Stimulated activated naive CD4-positive, alpha-beta T cell treated with Interleukin-2 at 50 U/mL for 16 hours (primary cell): Measurements from ENCODE around the gene MRPL21.
A peak's percentile ranks its signal among the peaks of the same experiment; 100 is the strongest.
"Not testable (repeated sequence)": the region's sequence is repeated elsewhere in the genome, so short reads cannot be mapped to it uniquely, and the experiment has no call there.

ENCODE experiments used
- DNase-seq: peaks from one replicate; lab custom pipeline; 2025; lab: John Stamatoyannopoulos, UW

Gene MRPL21

DNA sequence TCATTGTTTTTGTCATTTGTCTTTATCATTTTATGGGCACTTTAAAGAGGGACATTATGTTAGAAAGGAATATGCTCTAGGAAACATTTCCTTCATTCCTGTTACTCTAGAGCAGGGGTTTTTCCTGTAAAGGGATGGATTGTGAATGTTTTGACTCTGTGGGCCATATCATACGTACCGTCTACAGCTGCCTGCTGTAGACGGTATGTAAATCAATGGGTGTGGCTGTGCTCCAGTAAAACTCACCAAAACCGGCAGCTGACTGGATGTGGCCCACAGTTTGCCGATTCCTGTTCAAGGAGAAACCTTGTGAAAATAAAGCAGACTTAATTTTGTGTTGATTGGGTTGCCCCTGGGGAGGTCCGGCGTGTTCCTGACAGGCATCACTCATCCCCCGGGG is 7.3 kb upstream of the MRPL21 start:
- no peak for DNase-seq

DNA sequence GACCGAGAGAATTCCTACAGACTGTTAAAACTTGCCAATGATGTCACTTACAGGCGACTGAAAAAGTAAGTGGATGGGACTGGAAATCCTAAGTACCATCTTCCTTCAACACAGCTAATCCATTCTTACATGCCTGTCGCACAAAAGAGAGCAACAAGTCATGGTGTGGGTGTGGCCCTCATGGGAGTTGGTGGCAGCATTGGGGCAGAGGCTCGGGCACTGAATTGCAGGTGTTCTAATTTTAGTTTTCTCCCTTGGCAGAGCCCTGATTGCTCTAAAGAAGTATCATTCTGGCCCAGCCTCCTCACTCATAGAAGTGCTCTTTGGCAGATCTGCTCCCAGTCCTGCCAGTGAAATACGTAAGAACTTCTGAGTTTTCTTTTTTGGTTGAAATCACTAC is 4.6 kb upstream of the MRPL21 start:
- no peak for DNase-seq

DNA sequence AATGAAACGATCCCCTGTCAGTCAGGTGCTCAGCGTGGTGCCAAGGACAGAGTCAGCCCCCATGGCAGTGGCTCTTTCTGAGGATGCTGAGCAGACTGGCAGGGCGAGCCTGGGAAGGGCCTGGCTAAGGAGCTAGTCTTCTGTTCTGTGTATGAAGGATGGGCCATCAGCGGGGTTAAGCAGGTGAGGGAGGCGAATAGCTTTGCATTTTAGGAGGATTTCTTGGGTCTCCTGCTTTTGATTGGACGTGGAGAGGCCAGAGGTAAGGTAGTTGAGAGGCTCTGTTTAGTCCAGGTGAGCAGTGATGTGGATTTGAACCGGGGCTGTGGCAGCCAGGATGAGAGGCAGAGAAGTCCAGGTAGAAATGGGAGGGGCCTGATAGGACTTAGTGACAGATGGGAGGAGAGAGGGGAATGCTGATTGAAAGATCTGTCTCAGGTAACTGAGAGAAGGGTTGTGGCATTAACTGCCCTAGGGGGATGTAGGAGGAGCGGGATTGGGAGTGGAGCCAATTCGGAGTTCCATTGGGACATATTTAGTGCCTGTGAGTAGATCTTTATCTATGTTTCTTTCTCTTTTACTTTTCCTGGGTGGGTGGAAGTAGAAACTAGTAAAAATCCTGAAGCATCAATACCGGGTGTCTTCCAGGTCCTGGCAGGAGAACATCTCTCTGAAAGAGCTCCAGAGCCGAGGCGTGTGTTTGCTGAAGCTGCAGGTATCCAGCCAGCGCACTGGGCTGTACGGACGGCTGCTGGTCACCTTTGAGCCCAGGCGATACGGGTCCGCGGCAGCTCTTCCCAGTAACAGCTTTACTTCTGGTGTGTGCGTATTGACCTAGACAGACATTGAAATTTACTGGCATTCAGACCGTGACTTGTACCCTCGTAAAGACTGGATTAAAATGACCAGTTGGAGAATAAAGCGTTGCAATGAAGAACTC is 2.1 kb upstream of the MRPL21 start:
- DNase-seq = no peak

DNA sequence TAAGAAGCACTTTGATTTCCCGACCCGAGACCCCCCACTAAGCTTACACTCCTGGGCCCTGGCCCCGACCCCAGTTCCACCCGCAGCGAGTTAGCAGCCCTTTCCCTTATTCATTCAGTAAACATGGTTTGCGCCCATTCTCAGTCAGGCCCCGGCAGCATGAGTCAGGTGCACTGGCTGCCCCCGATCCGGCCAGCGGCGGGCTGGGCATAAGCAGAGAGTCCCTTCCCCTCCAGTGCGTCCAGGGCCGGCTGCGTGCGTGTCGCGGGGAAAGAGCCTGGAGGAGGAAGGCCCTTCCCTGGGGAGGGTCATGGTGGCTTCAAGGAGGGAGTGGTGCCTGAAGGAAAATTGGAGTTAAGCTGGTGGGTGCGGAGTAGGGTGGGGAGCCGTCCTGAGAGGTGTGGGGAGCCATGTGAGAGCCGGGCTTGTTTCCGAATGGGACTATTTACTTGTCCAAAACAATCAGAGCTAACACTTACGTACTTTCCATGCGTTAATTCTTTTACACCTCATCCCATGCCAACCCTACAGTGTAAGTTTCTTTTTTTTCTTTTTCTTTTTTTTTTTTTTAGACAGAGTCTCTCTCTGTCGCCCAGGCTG is 716 bp upstream of the MRPL21 start:
- peak; percentile 9 for DNase-seq

DNA sequence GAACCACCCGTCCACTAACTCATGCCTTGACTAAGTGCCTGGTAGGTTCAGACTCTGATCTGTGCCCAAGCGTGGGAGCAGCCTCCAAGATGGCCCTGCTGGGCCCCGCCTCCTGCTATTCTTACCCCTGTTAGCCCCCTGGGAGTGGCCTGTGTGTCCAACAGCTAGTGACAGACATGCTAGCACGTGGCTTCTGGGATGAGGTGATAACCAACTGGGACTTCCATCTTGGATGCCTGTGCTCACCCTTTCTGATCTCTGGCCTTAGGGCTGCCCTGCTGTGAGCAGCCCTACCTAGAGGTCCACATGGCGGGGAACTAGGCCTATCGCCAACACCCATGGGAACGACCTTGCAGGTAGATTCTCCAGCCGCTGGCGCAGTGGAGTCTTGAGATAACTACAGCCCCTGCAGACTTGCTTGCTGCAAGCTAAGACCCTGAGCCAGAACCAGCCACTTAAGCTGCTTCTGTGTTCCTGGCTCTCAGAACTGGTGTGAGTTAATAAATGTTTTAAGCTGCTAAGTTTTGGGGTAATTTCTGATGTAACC is 2.7 kb downstream of the MRPL21 start:
- no peak for DNase-seq

DNA sequence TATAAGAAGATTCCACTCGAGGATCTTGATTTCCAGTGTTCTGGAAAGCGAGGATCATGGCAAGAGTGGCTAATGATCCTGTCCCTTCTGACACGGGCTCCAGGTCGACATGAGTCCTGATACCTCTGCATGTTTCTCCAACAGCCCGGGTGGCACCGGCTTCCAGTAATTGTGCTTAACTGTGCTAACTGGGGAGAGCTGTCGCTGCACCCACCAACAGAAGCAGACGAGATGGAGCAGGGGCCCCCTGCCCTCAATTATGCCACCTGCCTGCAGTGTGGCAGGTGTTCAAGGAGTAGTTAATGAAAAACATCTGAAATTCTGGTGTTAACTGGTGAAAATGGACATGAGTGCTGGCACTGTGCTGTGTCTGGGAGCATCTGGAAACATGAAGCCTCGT is 6.2 kb downstream of the MRPL21 start:
- no peak for DNase-seq

DNA sequence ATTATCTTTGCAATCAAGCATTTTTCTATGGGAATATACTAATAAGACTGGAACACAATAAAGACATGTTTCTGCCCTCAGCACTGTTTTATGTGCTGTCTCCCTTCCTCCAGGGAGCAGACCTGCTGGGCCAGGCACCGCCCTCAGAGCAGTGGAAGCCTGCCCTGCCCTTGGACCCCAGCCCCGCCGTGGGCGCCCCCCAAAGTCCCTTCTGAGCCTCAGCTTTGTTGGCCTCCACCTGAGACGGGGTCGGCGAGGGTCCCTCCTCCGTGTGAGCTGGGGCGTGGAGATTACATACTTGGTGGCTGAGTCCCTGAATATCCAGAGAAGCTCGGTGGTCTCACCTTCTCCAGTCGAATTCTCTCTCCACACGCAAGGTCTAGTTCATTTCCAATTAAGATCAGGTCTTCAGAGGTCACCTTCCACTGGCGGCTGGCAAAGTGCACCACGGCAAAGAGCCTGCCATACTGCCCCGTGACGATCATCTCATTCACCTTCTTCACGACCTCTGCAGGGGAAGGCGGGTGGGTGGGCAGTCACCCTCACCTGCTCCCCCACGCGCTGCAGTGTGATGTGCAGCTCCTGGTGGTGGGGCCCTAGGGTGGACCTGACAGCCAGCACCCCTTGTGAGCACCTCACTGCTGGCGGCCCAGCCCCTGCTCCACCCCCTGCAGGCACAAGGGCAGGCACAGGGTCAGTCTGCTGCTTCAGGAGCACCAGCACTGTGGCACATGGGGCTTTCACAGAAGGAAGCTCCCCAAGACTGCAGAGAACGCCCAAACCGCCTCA is 7.3 kb downstream of the MRPL21 start:
- no peak for DNase-seq

DNA sequence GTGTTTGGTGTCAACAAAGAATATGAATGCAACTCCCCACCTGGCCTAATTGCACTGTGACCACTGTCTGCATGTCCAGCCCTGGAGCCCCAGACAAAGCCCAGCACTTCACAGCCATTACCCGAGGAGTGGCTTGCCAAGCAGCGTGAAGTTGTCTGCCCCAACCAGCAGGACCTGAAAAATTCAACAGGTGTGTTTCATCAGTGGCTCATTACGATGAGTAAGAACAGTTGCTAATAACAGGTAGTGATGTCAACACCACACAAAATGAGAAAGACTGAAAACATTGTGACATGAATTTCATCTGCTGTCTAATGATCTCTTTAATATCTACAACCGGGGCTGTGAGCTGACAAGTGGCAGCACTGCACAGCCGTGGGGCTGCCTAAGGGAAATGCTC is 10.3 kb downstream of the MRPL21 start:
- DNase-seq = no peak

DNA sequence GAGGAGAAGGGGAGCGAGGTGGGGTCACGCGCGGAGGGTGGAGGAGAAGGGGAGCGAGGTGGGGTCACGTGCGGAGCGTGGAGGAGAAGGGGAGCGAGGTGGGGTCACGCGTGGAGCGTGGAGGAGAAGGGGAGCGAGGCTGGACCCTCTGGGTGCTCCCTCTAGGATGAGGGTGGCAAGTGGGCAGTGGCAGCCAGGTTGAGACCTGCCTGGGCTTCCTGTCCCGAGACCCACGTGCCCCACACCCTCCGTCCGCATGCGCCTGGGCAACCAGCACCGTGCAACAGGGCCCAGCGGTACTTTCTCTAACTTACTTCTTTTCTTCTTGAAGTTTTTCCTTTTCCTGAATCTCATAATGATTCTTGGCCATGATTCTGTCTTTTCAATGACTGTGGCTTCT is 11.1 kb downstream of the MRPL21 start:
- no peak for DNase-seq

DNA sequence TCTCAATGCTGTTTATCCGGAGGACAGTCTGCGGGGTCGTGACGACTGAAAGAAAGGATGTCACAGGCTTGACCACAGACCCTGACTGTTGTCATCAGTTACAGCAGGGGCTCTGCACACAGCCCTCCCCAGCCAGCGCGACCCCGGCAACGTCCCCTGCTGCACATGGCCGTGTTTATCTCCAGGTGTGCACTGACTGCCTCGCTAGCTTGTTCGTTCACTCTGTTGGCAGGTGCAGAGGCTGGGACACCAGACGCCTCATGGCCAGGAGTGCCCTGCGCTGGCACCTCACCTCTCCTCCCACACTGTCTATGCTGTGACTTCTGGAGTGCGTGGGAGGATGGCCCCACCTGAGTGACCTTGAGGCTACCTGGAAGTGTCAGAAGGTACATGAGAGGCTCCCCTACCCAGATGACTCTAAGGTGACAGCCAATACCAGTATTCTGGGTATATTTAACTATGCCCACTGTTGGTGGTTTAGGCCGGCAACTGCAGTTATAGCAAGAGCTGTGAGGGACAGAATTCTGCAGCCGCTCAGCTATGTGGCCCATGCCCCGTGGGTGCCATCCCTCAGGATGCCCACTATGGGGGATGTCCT is 12.2 kb downstream of the MRPL21 start:
- DNase-seq = no peak

DNA sequence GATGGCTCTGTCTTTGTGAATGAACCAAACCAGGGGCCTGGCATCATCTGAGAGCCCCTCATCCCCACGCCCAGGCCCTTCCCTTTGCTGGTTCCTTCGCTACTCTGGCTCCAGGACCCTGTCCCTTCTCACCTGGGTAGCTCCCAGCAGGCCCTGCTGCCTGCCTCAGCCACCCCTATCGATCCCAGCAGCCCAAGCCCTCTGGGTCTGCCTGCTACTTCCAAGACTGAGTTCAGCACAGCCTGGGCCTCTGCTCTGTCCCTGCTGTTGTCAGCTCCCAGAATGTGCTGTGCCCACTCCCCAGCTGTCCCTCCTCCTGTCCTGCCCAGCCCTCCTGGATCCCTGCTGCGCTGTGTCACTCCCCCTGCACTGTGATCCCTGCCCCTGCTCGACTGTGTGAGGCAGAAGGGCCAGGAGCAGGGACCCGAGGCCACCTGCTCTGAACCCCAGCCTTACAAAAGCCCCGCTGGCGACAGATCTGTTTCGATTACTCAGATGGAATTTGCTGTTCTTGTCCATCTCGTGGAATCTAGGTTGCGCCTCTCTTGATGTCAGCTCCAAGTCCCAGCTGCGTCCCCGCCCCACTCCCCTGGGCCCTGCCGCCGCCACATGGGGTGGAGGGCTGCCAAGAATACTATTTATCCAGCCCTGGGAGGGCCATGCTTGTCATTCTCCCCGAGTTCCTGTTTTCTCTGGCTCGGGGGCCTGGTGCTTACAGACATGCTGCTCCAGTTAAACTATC is 13.0 kb downstream of the MRPL21 start:
- DNase-seq = no peak

DNA sequence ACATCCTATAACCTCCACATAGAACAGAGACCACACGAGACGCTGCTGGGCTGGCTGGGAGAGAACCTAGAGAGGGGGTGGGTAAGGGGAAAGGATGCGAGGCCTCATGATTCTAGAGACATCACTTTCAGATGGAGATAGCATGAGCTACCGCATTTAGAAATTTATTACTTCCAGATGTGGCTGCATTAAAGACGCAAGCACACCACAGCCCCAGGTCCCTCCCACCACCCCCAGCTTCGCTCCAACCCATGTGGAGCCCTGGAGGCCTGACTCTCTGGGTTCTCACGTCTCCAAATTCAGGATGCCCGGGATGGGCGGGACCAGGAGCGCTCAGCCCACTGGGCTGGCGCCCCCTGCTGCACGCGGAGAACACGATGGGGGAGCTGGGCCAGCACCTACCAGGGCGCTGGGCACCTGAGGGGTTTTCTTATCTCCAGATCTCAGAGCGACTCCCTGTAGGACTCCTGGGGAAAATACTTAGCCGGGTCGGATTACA is 13.6 kb downstream of the MRPL21 start:
- no peak for DNase-seq

DNA sequence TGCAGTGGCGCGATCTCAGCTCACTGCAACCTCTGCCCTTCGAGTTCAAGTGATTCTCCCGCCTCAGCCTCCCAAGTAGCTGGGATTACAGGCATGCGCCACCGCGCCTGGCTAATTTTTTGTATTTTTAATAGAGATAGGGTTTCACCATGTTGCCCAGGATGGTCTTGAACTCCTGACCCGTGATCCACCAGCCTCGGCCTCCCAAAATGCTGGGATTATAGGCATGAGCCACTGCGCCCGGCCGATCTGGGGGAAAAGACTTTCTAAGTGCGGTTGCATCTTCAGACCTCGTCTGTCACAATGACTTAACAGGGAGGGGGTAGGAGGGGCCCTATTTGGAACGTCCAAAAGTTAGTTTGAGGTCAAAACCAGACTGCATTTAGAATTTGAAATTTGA is 18.8 kb downstream of the MRPL21 start:
- not testable (repeated sequence) for DNase-seq

DNA sequence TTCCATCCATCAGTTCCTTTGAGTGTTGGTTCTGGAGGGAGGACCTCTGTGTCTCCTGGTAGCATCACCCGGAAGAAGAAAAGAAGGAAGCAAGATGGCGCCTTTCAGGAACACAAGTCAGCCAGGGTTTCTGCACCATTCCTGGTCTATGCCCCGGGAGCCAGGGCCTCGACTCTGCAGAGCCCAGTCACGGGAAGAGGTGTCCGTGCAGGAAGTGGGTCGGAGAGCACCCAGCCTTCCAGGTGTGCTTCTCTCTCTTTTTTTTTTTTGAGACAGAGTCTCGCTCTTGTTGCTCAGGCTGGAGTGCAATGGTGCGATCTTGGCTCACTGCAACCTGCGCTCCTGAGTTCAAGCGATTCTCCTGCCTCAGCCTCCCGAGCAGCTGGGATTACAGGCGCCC is 21.2 kb downstream of the MRPL21 start:
- DNase-seq = no peak

DNA sequence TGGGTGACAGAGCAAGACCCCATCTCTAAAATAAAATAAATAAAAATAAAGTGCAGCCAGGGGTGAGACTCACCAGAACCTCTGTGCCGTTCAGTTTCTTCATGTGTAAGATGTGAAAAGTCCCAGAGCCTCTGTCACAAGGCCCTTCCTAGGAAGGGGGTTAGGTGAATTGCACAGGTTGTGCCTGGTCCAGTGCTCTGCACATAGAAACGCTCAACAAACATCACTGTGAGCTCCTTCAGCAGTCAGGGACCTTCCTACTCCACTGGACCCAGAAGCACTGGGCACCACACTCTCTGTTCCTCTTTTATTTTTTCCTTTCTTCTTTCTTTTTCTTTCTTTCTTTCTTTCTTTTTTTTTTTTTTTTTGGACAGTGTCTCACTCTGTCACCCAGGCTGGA is 22.3 kb downstream of the MRPL21 start:
- DNase-seq = no peak

DNA sequence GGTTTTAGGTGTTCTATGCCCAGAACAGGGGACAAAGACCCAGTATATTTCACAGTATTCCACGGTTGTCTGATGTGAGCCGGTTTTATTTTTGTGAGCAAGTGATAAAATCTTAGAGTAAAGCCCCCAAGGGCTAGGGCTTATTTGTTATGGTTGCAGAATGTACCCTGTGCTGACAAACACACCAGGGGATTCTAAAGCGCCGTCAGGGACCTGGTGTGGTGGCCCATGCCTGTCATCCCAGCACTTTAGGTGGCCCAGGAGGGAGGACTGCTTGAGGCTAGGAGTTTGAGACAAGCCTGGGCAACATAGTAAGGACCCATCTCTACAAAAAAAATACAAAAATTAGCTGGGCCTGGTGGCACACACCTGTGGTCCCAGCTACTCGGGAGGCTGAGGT is 22.8 kb downstream of the MRPL21 start:
- no peak for DNase-seq

DNA sequence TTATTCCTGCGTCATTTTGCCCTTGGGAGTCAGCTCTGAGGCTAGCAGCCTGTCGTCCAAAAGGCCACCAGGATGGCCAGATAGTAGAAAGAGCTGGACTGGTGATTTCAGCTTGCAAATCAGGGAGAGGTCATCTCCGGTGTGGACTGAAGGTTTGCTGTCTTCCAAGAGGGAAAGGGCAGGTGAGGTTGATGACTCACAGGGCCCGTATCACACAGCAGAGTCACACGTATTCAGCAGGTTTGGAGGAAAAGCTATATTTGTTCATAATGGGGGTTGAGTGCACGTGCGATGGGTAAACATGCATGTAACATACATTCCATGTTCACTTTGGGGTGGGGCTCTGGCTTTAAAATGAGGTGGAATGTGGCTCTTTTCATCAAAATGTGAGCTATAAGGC is 25.6 kb downstream of the MRPL21 start:
- DNase-seq = no peak

DNA sequence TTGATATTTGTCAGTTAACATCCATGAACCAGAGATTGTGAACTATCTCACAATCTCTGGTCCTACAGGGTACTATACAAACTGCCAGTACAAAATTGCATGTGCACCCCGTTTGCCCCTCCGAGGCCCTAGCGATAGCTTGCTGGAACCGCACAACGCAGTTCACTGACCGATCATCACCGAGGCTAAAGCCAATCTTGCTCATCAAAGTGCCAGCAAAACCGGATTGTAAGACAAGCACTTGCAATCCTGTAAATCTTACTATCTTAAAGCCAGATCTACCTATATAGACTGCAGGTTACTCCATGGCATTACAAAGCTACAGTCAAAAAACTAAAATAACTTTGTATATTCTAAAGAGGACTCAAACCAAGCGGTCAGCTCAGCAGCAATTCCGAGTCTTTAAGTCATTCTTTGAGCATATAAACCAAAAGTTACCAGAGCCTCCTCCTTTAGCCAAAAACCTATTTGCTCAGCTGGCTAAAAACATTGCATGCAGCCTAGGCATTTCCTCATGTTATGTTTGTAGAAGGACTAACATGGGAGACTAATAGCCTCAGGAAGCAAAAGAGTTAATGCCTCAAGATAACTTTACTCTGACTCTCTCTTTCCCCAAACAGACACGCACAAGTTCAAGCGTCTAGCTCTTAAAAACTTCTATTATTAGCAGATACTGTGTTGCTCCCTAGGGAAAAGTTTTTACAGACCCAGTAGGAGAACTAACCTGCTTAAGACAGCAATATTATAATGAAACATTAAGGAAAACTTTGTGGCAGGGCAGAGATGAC is 31.2 kb downstream of the MRPL21 start:
- no peak for DNase-seq

DNA sequence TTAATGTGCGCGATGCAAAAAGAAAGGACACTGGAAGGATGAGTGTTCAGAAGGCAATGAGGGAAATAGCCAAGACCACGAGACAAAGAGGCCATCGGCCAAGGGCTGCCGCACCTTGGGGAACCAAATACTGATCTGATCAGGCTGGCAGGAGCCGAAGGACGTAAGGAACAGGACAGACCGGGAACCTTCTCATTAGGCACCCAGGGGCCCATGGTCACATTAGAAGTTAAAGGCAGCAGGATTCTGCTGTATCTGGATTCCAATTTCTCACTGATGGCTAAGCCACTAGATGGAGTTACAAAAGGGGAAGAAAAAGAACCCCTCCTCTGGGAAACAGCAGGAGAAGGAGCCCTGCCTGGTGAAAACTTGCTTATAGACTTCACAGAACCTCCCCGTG is 33.2 kb downstream of the MRPL21 start:
- DNase-seq = no peak

DNA sequence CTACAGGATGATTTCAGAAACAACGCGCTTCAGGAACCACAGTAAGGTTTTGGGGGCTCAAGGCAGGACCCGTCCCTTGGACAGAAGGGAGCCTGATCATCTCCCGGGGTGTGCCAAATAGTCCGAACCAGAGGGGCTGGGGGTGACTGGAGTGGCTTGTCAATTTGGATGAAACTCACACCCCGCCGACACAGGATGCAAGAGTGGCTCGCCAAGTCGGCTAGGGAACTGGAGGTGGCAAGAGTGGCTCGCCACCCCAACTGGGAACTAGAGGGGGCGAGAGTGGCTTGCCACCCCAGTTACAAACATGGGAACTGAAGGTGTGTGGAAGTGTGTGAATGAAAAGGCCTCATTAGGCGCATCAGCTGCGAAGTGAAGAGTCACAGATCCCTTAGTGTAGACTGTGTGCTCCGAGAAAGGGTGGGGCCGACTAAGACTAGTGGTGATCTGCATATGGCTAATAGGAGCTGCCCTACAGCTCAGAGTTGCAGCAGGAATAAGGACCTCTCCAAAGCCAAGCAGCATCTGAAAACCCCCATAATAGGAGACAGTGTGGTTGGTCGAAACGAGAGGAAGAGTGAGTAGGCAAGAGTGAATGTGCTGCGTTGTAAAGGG is 35.3 kb downstream of the MRPL21 start:
- no peak for DNase-seq
